ENCODE results near the gene PAN3.

The PAN3 gene

GRCh38 chr13:28313579-28313978 lies 175.2 kb downstream of the PAN3 start:
- peak; percentile 43 for DNase-seq

- no peak for DNase-seq
Observed at GRCh38 chr13:28314879-28315278, 176.5 kb downstream of the PAN3 start.

GRCh38 chr13:28316129-28316528 lies 177.8 kb downstream of the PAN3 start:
- DNase-seq = no peak

- DNase-seq = no peak
Observed at GRCh38 chr13:28316836-28317235, 178.5 kb downstream of the PAN3 start.

GRCh38 chr13:28318496-28318895 lies 180.2 kb downstream of the PAN3 start:
- DNase-seq = no peak

- no peak for DNase-seq
Observed at GRCh38 chr13:28319528-28319927, 181.2 kb downstream of the PAN3 start.

GRCh38 chr13:28320209-28320608 lies 181.9 kb downstream of the PAN3 start:
- DNase-seq = no peak

- peak; percentile 43 for DNase-seq
Observed at GRCh38 chr13:28320884-28321574, 182.7 kb downstream of the PAN3 start.

- no peak for DNase-seq
Observed at GRCh38 chr13:28321756-28322155, 183.4 kb downstream of the PAN3 start.

- DNase-seq = peak; percentile 45
Observed at GRCh38 chr13:28322256-28322905, 184.0 kb downstream of the PAN3 start.

GRCh38 chr13:28324181-28324789 lies 185.9 kb downstream of the PAN3 start:
- DNase-seq = peak; percentile 63

GRCh38 chr13:28325022-28325421 lies 186.7 kb downstream of the PAN3 start:
- no peak for DNase-seq

- no peak for DNase-seq
Observed at GRCh38 chr13:28326056-28326455, 187.7 kb downstream of the PAN3 start.

GRCh38 chr13:28327373-28328270 lies 189.3 kb downstream of the PAN3 start:
- DNase-seq = no peak

GRCh38 chr13:28328271-28328607 lies 189.9 kb downstream of the PAN3 start:
- no peak for DNase-seq

GRCh38 chr13:28329395-28330158 lies 191.2 kb downstream of the PAN3 start:
- peak; percentile 75 for DNase-seq

GRCh38 chr13:28333204-28333881 lies 195.0 kb downstream of the PAN3 start:
- no peak for DNase-seq

- DNase-seq = no peak
Observed at GRCh38 chr13:28336193-28336657, 197.9 kb downstream of the PAN3 start.

- DNase-seq = peak; percentile 87
Observed at GRCh38 chr13:28337166-28338005, 199.0 kb downstream of the PAN3 start.

GRCh38 chr13:28338006-28338574 lies 199.7 kb downstream of the PAN3 start:
- DNase-seq = no peak

Data from HCEC 1CT (cell line).